ENCODE measurements around the gene UQCRC2. TPM values are rescaled to one million over a fixed set of nuclear protein-coding genes. Genes with fewer than 3 reads are reported as not detected.
A peak's percentile ranks its signal among the peaks of the same experiment; 100 is the strongest.
"Not testable (repeated sequence)": the region's sequence is repeated elsewhere in the genome, so short reads cannot be mapped to it uniquely, and the experiment has no call there.

UQCRC2 gene
- 468 and 484 TPM in 2 replicates for polyA plus RNA-seq
- 291 and 304 TPM in 2 replicates for polyA minus RNA-seq

DNA sequence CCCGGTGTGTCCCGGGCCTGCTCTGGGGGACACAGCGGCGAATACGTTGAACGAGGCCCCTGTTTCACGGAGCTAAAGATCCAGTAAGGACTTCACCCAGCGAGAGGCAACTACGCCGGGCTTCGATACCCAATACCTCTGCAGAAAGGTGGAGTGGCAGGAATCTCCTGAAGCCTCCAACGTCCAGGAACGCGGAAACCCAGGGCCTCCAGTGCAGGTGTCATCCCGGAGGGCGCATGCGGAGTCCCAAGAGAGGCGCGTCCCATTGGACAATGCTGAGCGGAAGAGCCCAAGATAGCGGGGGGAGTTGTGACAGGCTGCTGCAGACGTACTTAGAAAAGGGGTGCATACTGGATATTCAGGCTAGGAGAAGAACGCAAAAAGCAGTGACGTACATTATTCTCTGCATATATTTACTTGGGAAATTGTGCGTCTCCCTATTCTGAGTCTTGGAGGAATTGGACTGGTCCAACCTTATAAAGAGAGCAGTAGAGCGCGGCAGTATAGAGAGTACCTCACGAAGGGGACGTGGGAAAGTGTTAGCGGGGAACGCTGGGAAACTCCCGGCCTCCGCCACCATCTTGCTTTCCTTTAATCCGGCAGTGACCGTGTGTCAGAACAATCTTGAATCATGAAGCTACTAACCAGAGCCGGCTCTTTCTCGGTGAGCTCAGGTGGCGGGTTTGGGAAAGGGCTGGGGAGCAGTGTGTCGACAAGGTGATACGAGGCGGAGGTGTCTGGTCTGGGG, at the start of gene UQCRC2:
TSS of gene UQCRC2 (plus strand) at position 569 of the 748 bp plus-strand sequence. CDS start at position 632, 63 bp downstream.
- no peaks in the 10 kb centered on the region for H3K9me2 ChIP-seq (ENCODE audit: insufficient read depth, low read length)
- H3K36me3 ChIP-seq (ENCODE audit: insufficient read depth, low read length): peaks cover 4% of the 10 kb centered on the region
- H2AFZ ChIP-seq (ENCODE audit: low read depth, low read length): peak within 1 kb of the TSS; percentile 100
- no peaks in the 10 kb centered on the region for H3F3A ChIP-seq (ENCODE audit: insufficient read depth, low read length, poor library complexity, severe bottlenecking)
- peak within 1 kb of the TSS; percentile 78 for H3K4me3 ChIP-seq (ENCODE audit: low read length)
- H4K20me1 ChIP-seq (ENCODE audit: insufficient read depth): no peaks in the 10 kb centered on the region
- H3K9ac ChIP-seq (ENCODE audit: low read length): peak within 1 kb of the TSS; percentile 92
- peak within 1 kb of the TSS; percentile 95 for H3K4me2 ChIP-seq (ENCODE audit: low read length)
- H3K79me2 ChIP-seq (replicated peaks; ENCODE audit: insufficient read depth, low read length): peaks cover 45% of the 10 kb centered on the region
- TF ChIP-seq SMC3 (conservative IDR thresholded peaks at IDR 0.05; ENCODE audit: poor library complexity) (peak; percentile 34), EZH2 (IDR thresholded peaks at IDR 0.05; ENCODE audit: borderline replicate concordance, insufficient read depth, low read length, poor library complexity, severe bottlenecking) (no peak), MXI1 (conservative IDR thresholded peaks at IDR 0.05; ENCODE audit: poor library complexity, severe bottlenecking) (peak; percentile 82), POLR2AphosphoS5 (IDR thresholded peaks at IDR 0.05) (peak; percentile 82), EP300 (conservative IDR thresholded peaks at IDR 0.05; ENCODE audit: poor library complexity, severe bottlenecking) (peak; percentile 62), TAF1 (IDR thresholded peaks at IDR 0.05; ENCODE audit: low read depth) (peak; percentile 39), RAD21 (conservative IDR thresholded peaks at IDR 0.05) (no peak)
- TF ChIP-seq, protein P1, sequence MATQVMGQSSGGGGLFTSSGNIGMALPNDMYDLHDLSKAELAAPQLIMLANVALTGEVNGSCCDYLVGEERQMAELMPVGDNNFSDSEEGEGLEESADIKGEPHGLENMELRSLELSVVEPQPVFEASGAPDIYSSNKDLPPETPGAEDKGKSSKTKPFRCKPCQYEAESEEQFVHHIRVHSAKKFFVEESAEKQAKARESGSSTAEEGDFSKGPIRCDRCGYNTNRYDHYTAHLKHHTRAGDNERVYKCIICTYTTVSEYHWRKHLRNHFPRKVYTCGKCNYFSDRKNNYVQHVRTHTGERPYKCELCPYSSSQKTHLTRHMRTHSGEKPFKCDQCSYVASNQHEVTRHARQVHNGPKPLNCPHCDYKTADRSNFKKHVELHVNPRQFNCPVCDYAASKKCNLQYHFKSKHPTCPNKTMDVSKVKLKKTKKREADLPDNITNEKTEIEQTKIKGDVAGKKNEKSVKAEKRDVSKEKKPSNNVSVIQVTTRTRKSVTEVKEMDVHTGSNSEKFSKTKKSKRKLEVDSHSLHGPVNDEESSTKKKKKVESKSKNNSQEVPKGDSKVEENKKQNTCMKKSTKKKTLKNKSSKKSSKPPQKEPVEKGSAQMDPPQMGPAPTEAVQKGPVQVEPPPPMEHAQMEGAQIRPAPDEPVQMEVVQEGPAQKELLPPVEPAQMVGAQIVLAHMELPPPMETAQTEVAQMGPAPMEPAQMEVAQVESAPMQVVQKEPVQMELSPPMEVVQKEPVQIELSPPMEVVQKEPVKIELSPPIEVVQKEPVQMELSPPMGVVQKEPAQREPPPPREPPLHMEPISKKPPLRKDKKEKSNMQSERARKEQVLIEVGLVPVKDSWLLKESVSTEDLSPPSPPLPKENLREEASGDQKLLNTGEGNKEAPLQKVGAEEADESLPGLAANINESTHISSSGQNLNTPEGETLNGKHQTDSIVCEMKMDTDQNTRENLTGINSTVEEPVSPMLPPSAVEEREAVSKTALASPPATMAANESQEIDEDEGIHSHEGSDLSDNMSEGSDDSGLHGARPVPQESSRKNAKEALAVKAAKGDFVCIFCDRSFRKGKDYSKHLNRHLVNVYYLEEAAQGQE (IDR thresholded peaks at IDR 0.05; ENCODE audit: borderline replicate concordance): peak; percentile 47
- TF ChIP-seq, protein P2, sequence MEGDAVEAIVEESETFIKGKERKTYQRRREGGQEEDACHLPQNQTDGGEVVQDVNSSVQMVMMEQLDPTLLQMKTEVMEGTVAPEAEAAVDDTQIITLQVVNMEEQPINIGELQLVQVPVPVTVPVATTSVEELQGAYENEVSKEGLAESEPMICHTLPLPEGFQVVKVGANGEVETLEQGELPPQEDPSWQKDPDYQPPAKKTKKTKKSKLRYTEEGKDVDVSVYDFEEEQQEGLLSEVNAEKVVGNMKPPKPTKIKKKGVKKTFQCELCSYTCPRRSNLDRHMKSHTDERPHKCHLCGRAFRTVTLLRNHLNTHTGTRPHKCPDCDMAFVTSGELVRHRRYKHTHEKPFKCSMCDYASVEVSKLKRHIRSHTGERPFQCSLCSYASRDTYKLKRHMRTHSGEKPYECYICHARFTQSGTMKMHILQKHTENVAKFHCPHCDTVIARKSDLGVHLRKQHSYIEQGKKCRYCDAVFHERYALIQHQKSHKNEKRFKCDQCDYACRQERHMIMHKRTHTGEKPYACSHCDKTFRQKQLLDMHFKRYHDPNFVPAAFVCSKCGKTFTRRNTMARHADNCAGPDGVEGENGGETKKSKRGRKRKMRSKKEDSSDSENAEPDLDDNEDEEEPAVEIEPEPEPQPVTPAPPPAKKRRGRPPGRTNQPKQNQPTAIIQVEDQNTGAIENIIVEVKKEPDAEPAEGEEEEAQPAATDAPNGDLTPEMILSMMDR (IDR thresholded peaks at IDR 0.05; ENCODE audit: poor library complexity, severe bottlenecking): peak; percentile 18
- H3K27ac ChIP-seq (ENCODE audit: low read length): peak within 1 kb of the TSS; percentile 97
- H3K9me3 ChIP-seq (ENCODE audit: low read length): no peaks in the 10 kb centered on the region
- H3K27me3 ChIP-seq (ENCODE audit: insufficient read depth, low read depth, low read length): no peaks in the 10 kb centered on the region

DNA sequence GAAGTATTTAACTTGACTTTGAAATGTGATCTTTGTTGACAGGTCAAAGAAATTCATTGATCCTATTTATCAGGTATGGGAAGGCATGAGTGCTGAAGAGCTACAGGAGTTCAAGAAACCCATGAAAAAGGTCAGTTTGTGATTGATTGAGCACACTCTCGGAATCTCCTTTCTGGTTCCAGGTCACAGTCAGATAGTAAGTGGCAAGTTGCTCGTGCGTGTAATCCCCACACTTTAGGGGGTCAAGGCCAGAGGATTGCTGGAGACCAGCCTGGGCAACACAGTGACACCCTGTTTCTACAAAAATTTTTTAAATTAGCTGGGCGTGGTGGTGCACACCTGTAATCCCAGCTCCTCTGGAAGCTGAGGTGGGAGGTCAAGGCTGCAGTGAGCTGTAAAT, 20.5 kb upstream of the UQCRC2 start:
- H3K9ac ChIP-seq (ENCODE audit: low read length); H3K9me2 ChIP-seq (ENCODE audit: insufficient read depth, low read length); H3F3A ChIP-seq (ENCODE audit: insufficient read depth, low read length, poor library complexity, severe bottlenecking); H3K79me2 ChIP-seq (replicated peaks; ENCODE audit: insufficient read depth, low read length); H2AFZ ChIP-seq (ENCODE audit: low read depth, low read length); H3K27me3 ChIP-seq (ENCODE audit: insufficient read depth, low read depth, low read length); H3K4me2 ChIP-seq (ENCODE audit: low read length); H3K4me3 ChIP-seq (ENCODE audit: low read length); H4K20me1 ChIP-seq (ENCODE audit: insufficient read depth); H3K36me3 ChIP-seq (ENCODE audit: insufficient read depth, low read length); H3K27ac ChIP-seq (ENCODE audit: low read length); H3K9me3 ChIP-seq (ENCODE audit: low read length): not testable (repeated sequence)

DNA sequence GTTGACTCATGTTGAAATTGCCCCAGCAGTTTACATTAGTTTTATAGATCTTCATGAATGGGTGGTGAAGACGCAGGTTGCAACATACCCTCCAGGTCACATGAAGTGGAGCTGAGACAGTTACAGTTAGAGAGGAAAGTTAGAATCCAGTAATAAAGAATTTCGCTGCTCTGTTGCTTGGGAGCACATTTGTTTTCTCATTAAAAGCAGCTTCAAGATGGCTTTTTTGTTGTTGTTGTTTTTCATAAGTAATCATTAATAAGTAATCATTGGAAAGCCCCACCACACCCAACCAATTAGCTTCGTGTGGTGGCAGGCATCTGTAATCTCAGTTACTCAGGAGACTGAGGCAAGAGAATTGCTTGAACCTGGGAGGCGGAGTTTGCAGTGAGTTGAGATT, 19.8 kb upstream of the UQCRC2 start:
- H3K4me3 ChIP-seq (ENCODE audit: low read length); H3K27me3 ChIP-seq (ENCODE audit: insufficient read depth, low read depth, low read length); H3F3A ChIP-seq (ENCODE audit: insufficient read depth, low read length, poor library complexity, severe bottlenecking); H3K9me3 ChIP-seq (ENCODE audit: low read length); H3K9ac ChIP-seq (ENCODE audit: low read length); H3K4me2 ChIP-seq (ENCODE audit: low read length); H2AFZ ChIP-seq (ENCODE audit: low read depth, low read length); H3K27ac ChIP-seq (ENCODE audit: low read length); H4K20me1 ChIP-seq (ENCODE audit: insufficient read depth); H3K36me3 ChIP-seq (ENCODE audit: insufficient read depth, low read length); H3K79me2 ChIP-seq (replicated peaks; ENCODE audit: insufficient read depth, low read length); H3K9me2 ChIP-seq (ENCODE audit: insufficient read depth, low read length): not testable (repeated sequence)

DNA sequence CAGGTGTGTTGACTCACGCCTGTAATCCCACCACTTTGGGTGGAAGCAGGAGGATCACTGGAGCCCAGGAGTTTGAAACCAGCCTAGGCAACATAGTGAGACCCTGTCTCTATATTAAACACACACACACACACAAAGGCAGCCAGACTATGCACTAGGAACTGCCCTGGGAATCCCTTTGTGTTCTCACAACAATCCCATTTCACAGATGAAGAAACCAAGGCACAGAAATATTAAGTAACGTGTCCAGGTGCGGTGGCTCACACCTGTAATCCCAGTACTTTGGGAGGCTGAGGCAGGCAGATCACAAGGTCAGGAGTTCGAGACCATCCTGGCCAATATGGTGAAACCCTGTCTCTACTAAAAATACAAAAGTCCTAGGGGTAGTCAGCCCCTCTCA, 19.4 kb upstream of the UQCRC2 start:
- not testable (repeated sequence) for H3K9me2 ChIP-seq (ENCODE audit: insufficient read depth, low read length); H3K9me3 ChIP-seq (ENCODE audit: low read length); H3K9ac ChIP-seq (ENCODE audit: low read length); H2AFZ ChIP-seq (ENCODE audit: low read depth, low read length); H3K79me2 ChIP-seq (replicated peaks; ENCODE audit: insufficient read depth, low read length); H3K4me3 ChIP-seq (ENCODE audit: low read length); H3K4me2 ChIP-seq (ENCODE audit: low read length); H3K27me3 ChIP-seq (ENCODE audit: insufficient read depth, low read depth, low read length); H3K36me3 ChIP-seq (ENCODE audit: insufficient read depth, low read length); H4K20me1 ChIP-seq (ENCODE audit: insufficient read depth); H3K27ac ChIP-seq (ENCODE audit: low read length); H3F3A ChIP-seq (ENCODE audit: insufficient read depth, low read length, poor library complexity, severe bottlenecking)

DNA sequence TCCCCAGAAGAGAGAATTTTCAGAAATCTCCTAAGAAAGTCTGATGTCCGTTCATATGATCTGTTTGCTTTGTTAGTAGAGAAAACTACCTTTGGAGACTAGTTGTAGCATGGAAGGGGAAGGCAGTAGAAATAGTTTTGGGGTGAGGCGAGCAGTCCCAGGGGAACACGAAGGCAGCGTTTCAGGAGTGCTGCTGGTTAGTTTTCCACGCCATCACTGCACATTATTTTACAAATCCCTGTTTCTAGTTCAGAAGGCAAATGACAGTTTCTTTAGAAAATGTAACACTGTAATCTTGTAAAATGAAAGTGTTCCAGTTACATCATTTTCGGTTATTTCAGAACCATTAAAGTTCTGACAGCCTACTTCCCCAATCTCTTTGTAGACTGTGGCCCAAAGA, 16.9 kb upstream of the UQCRC2 start:
- H3K27ac ChIP-seq (ENCODE audit: low read length); H3K27me3 ChIP-seq (ENCODE audit: insufficient read depth, low read depth, low read length); H2AFZ ChIP-seq (ENCODE audit: low read depth, low read length); H3F3A ChIP-seq (ENCODE audit: insufficient read depth, low read length, poor library complexity, severe bottlenecking); H3K79me2 ChIP-seq (replicated peaks; ENCODE audit: insufficient read depth, low read length); H3K4me3 ChIP-seq (ENCODE audit: low read length); H3K4me2 ChIP-seq (ENCODE audit: low read length); H3K36me3 ChIP-seq (ENCODE audit: insufficient read depth, low read length); H3K9ac ChIP-seq (ENCODE audit: low read length); H3K9me2 ChIP-seq (ENCODE audit: insufficient read depth, low read length); H3K9me3 ChIP-seq (ENCODE audit: low read length); H4K20me1 ChIP-seq (ENCODE audit: insufficient read depth): not testable (repeated sequence)

All from neural cell (in vitro differentiated cells).